ENCODE data around the gene SNX10.

- TF ChIP-seq CTCF (IDR thresholded peaks at IDR 0.05) (no peak), POLR2A (IDR thresholded peaks at IDR 0.05) (no peak)
Measured at GRCh38 chr7:26337232-26337865, 45.7 kb downstream of the SNX10 start.
